Gastrocnemius medialis (tissue), 4 donors: ENCODE measurements around the gene DHX34. TPM values are rescaled to one million over a fixed set of nuclear protein-coding genes. Genes with fewer than 3 reads are reported as not detected.

Source experiments
- ATAC-seq, 2 donors: fragments of 150-250 bp; one replicate each; pipeline ENCODE4 v1.9.1; 2016
- DNase-seq, 2 donors: peaks; one replicate each; pipeline ENCODE4 v3.0.0-alpha.2; 2019
- H3K27ac ChIP-seq, 4 donors: fragments of 200-600 bp; sonication (generic); 1 replicate in 1 of 4; 2 replicates in 3 of 4; pipeline ENCODE4 v1.5.1; 2016 to 2018; ENCODE audit warnings: mild to moderate bottlenecking in 2 of 4, moderate library complexity in 1 of 4
- H3K27me3 ChIP-seq, 3 donors: fragments of 200-600 bp; sonication (generic) in 2 of 3; 1 replicate in 1 of 3; 2 replicates in 2 of 3; pipeline versions ENCODE4 v1.5.1 to v1.6.0; 2016 to 2019; ENCODE audit warnings: mild to moderate bottlenecking in 1 of 3, moderate library complexity in 1 of 3
- H3K36me3 ChIP-seq, 2 donors: fragments of 200-600 bp; sonication (generic) in 1 of 2; one replicate each; pipeline ENCODE4 v1.5.1; 2017 to 2018
- H3K4me1 ChIP-seq, 2 donors: fragments of 200-600 bp; sonication (generic) in 1 of 2; one replicate each; pipeline ENCODE4 v1.5.1; 2016 to 2017; ENCODE audit warnings: mild to moderate bottlenecking in 2 of 2
- H3K4me3 ChIP-seq, 4 donors: fragments of 200-600 bp; sonication (generic) in 3 of 4; 1 replicate in 1 of 4; 2 replicates in 3 of 4; pipeline ENCODE4 v1.5.1; 2016 to 2019; ENCODE audit warnings: mild to moderate bottlenecking in 2 of 4
- H3K9me3 ChIP-seq, 3 donors: fragments of 200-600 bp; sonication (generic) in 2 of 3; 1 replicate in 1 of 3; 2 replicates in 2 of 3; pipeline ENCODE4 v1.5.1; 2016 to 2019
- POLR2A ChIP-seq, 2 donors: fragments of 450-650 bp; IDR thresholded peaks; one replicate each; pipeline ENCODE4 v1.6.1; 2017; ENCODE audit warnings: antibody characterized with exemption in 2 of 2, mild to moderate bottlenecking in 2 of 2, moderate library complexity in 2 of 2
- in situ Hi-C, 4 donors: fragments of 200-750 bp; cut with MboI; loops; one replicate each; pipeline versions ENCODE4 v1.15.0 to v1.8.0; 2017; ENCODE audit warnings: low sequenced_read_pairs in 4 of 4
- intact Hi-C: fragments of 100-400 bp; cut with DNase I; formaldehyde crosslinking; loops from one replicate; pipeline ENCODE4 v1.15.1; 2023; ENCODE audit warnings: low total_unique reads
- total RNA-seq, 4 donors: library from RNA; depleted of rRNA; stranded (reverse); fragments of >200 nt; gene quantifications; one replicate each; pipeline versions ENCODE4 v1.1.0 to v1.2.3, GENCODE V29; 2016
- TF ChIP-seq, protein P1 (sequence below), 5 experiments: fragments of 450-650 bp in 3 of 5; fragments of 200-600 bp in 2 of 5; sonication (generic) in 2 of 5; IDR thresholded peaks in 4 of 5; conservative IDR thresholded peaks in 1 of 5; 1 replicate in 4 of 5; 2 replicates in 1 of 5; pipeline ENCODE4 v1.5.1; 2016 to 2019; ENCODE audit warnings: antibody characterized with exemption in 5 of 5, mild to moderate bottlenecking in 3 of 5, moderate library complexity in 3 of 5

Gene DHX34
- total RNA-seq, 4 donors from 2014 or later, result 14.3 to 19.3 (median 14.7) TPM

- in situ Hi-C loops (no loop called here), intact Hi-C loops (no loop called here)
- H3K27ac ChIP-seq, result peak overlapping the region in 1 of 4 donors; percentile 36
- DNase-seq (no peak), ATAC-seq (no peak)
- no peaks in the 10 kb centered on the region for H3K4me1 ChIP-seq
- H3K36me3 ChIP-seq, result no peaks in the 10 kb centered on the region
- peaks cover 4 to 25% (median 13%) of the 10 kb centered on the region in 3 donors for H3K27me3 ChIP-seq
- H3K9me3 ChIP-seq, result no peaks in the 10 kb centered on the region
- TF ChIP-seq POLR2A (IDR thresholded peaks at IDR 0.05), result no peak
- TF ChIP-seq, protein P1, sequence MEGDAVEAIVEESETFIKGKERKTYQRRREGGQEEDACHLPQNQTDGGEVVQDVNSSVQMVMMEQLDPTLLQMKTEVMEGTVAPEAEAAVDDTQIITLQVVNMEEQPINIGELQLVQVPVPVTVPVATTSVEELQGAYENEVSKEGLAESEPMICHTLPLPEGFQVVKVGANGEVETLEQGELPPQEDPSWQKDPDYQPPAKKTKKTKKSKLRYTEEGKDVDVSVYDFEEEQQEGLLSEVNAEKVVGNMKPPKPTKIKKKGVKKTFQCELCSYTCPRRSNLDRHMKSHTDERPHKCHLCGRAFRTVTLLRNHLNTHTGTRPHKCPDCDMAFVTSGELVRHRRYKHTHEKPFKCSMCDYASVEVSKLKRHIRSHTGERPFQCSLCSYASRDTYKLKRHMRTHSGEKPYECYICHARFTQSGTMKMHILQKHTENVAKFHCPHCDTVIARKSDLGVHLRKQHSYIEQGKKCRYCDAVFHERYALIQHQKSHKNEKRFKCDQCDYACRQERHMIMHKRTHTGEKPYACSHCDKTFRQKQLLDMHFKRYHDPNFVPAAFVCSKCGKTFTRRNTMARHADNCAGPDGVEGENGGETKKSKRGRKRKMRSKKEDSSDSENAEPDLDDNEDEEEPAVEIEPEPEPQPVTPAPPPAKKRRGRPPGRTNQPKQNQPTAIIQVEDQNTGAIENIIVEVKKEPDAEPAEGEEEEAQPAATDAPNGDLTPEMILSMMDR (IDR thresholded peaks at IDR 0.05 in 4 of 5, conservative IDR thresholded peaks at IDR 0.05 in 1 of 5), result no peak
- H3K4me3 ChIP-seq, result peak overlapping the region in 1 of 4 donors; percentile 14
Measured at GRCh38 chr19:47310819-47311218, 38.3 kb upstream of the DHX34 start.

- Histone ChIP-seq H3K4me1 (no peaks in the 10 kb centered on the region), H3K27me3 (peaks cover 4 to 31% (median 20%) of the 10 kb centered on the region in 3 donors), H3K4me3 (no peak overlapping the region), H3K36me3 (no peaks in the 10 kb centered on the region), H3K9me3 (no peaks in the 10 kb centered on the region), H3K27ac (no peak overlapping the region)
- intact Hi-C loops (no loop called here), in situ Hi-C loops (no loop called here)
- DNase-seq (no peak), ATAC-seq (no peak)
- TF ChIP-seq, protein P1 (IDR thresholded peaks at IDR 0.05 in 4 of 5, conservative IDR thresholded peaks at IDR 0.05 in 1 of 5), result no peak
- TF ChIP-seq POLR2A (IDR thresholded peaks at IDR 0.05), result no peak
Measured at GRCh38 chr19:47312366-47313006, 36.6 kb upstream of the DHX34 start.

DNA sequence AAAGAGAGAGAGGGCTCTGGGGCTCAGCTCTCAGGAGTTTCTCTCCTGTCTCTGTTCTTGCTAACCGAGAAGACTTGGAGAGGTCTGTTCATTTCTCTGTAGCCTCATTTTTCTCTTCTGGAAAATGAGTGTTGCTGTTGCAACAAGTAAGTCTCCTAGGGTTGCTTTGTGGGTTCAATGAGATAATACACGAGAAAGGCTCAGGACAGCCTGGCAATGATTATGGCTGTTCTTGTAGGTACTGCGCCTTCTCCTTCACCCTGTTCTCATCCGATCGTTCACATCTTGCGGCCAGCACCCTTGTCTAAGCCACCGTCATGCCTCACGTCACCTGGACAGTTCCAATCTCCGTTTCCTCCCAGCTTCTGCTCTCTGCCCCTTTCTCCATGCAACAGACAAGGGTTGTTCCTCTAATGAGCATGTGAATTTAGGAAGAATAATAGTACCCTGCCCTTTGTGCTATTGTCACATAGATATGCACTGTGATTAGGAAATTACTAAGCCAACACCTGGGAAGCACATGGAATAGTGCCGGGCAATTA lies 35.3 kb upstream of the DHX34 start:
- H3K4me3 ChIP-seq, result no peak overlapping the region
- no peaks in the 10 kb centered on the region for H3K36me3 ChIP-seq
- DNase-seq, result no peak
- H3K9me3 ChIP-seq, result no peaks in the 10 kb centered on the region
- H3K27me3 ChIP-seq, result peaks cover 4 to 33% (median 20%) of the 10 kb centered on the region in 3 donors
- TF ChIP-seq, protein P1 (IDR thresholded peaks at IDR 0.05 in 4 of 5, conservative IDR thresholded peaks at IDR 0.05 in 1 of 5), result no peak
- TF ChIP-seq POLR2A (IDR thresholded peaks at IDR 0.05), result no peak
- ATAC-seq, result no peak
- in situ Hi-C loops, result no loop called here
- H3K27ac ChIP-seq, result no peak overlapping the region
- no peaks in the 10 kb centered on the region for H3K4me1 ChIP-seq
- intact Hi-C loops, result no loop called here

DNA sequence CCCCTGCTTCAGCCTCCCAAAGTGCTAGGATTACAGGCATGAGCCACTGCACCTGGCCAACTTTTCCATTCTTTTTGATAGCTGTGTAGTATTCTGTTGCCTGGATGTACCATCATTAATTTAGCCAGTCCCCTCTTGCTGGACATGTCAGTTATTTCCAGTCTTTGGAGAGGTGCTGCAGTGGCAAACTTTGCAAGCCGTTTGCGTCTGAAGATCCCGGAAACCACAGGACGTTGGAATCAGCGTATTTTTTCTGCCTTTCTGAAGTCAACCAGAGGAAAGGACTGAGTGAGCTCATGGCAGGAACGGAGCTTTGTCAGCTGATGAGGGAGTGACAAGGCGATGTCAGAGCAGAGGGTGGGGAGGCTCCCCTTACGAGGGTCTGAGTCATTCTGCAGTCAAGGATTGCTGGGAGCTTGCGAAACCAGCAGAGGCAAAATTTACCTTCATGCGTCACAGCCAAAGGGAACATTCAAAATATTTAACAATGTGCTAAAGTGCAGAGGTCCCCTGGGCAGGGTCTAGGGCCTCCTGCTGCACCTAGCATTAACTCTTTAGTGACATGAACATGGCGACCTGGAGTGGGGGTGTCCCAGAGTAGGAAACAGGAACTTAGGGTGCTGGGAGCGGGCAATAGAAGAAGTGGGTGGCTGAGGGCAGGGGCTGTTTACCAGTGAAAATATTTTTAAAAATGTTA lies 33.8 kb upstream of the DHX34 start:
- H3K4me3 ChIP-seq, result no peak overlapping the region
- peak; percentile 61 to 67 for DNase-seq
- TF ChIP-seq POLR2A (IDR thresholded peaks at IDR 0.05), result peak in 1 of 2 donors; percentile 9
- TF ChIP-seq, protein P1 (IDR thresholded peaks at IDR 0.05 in 4 of 5, conservative IDR thresholded peaks at IDR 0.05 in 1 of 5), result no peak
- ATAC-seq, result peak; percentile 69 to 86
- H3K27me3 ChIP-seq, result peaks cover 9 to 31% (median 27%) of the 10 kb centered on the region in 3 donors
- peak overlapping the region in 1 of 4 donors; percentile 15 for H3K27ac ChIP-seq
- no peaks in the 10 kb centered on the region for H3K9me3 ChIP-seq
- in situ Hi-C loops (no loop called here), intact Hi-C loops (no loop called here)
- H3K4me1 ChIP-seq, result no peaks in the 10 kb centered on the region
- H3K36me3 ChIP-seq, result no peaks in the 10 kb centered on the region
